GM13976 (cell line): Measurements from ENCODE around the gene GNL3.

Experiments used
- DNase-seq: peaks from one replicate; pipeline ENCODE4 v3.0.0; 2012; ENCODE audit warnings: low spot score
- in situ Hi-C: fragments of 300-500 bp; cut with MboI; formaldehyde crosslinking; loops from one replicate; pipeline ENCODE4 v1.12.0; 2022; ENCODE audit warnings: low sequenced_read_pairs, mixed read lengths, inconsistent platforms; ENCODE audit not compliant: unreplicated experiment
- TF ChIP-seq, protein P1 (sequence below): IDR thresholded peaks from 2 replicates; pipeline ENCODE4 v1.5.1; 2012; ENCODE audit warnings: borderline replicate concordance, mild to moderate bottlenecking; ENCODE audit not compliant: insufficient read depth; ENCODE audit errors: extremely low read depth, missing control alignments, control extremely low read depth

Gene GNL3

DNA sequence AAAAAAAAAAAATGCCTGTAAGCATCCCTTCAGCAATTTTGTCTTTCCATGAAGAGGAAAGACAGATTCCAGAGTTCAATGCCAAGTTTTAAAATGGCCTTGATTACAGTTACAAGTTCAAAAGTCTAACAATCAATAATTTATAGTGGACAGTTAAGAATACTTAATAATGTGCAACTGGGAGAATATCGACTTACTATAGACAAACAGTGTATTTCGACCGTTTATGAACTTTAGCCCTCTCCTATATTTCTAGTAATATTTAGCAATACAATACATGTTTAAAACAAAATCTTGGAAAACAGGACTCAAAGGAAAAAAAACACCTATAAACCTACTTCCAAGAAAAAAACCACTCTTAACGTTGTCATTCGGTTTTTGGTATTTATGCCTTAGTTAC is 1.6 kb upstream of the GNL3 start:
- no peak for DNase-seq
- in situ Hi-C loops = no loop called here
- TF ChIP-seq, protein P1, sequence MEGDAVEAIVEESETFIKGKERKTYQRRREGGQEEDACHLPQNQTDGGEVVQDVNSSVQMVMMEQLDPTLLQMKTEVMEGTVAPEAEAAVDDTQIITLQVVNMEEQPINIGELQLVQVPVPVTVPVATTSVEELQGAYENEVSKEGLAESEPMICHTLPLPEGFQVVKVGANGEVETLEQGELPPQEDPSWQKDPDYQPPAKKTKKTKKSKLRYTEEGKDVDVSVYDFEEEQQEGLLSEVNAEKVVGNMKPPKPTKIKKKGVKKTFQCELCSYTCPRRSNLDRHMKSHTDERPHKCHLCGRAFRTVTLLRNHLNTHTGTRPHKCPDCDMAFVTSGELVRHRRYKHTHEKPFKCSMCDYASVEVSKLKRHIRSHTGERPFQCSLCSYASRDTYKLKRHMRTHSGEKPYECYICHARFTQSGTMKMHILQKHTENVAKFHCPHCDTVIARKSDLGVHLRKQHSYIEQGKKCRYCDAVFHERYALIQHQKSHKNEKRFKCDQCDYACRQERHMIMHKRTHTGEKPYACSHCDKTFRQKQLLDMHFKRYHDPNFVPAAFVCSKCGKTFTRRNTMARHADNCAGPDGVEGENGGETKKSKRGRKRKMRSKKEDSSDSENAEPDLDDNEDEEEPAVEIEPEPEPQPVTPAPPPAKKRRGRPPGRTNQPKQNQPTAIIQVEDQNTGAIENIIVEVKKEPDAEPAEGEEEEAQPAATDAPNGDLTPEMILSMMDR = no peak

DNA sequence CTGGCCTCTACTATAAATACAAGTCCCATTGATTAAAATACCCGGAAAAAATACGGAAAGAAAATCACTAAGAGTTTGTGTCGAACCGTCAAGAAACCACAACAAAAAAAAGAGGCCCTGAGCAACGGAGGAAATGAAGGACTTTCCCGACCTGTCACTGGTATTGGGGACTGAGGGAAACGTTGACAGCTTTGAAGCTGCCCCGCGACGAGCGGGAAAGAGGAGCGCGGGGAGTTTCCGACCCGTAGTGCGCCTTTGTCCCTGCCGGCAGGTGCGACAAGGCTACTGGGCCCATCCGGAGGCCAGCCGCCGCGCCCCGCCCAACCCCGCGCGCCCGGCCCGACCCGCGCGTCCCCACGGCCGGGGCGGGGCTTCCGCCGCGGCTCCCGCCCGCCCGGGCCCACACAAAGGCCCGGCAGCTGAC is 535 bp upstream of the GNL3 start:
- in situ Hi-C loops = no loop called here
- TF ChIP-seq, protein P1 = no peak
- peak; percentile 94 for DNase-seq

DNA sequence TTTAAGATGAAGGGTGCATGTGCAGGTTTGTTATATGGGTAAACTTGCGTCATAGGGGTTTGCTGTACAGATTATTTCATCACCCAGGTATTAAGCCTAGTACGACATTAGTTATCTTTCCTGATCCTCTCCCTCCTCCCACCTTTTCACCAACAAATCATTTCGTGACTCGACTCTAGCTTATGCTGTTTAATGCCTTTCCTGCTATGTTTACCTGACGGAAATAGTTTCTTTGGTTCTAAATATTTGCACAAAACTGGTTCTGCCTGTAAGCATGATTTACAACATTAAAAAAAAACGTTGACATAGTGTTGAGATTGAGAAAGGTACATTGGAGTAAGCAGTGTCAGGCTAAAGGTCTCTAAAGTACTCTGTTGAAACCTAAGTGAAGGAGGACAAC is 2.4 kb downstream of the GNL3 start:
- TF ChIP-seq, protein P1 = no peak
- in situ Hi-C loops = no loop called here
- no peak for DNase-seq

DNA sequence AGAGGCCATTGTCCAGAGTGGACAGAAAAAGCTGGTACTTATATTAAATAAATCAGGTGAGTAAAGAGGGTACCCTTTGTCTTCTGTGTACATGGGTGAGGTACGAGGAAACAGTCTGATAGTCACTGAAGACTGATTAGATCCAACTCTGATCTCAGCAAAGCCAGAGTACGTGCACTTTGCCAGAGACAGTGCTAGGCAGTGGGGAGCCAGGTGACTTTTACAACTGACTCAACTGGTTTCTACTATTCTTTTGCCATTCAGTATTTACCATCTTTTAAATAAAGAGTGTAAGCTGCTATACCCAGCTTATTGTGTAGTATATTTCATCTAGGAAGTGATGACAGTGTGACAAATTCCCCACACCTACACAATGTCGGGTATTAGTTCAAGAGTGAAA is 3.3 kb downstream of the GNL3 start:
- TF ChIP-seq, protein P1 = no peak
- no peak for DNase-seq
- in situ Hi-C loops = no loop called here

DNA sequence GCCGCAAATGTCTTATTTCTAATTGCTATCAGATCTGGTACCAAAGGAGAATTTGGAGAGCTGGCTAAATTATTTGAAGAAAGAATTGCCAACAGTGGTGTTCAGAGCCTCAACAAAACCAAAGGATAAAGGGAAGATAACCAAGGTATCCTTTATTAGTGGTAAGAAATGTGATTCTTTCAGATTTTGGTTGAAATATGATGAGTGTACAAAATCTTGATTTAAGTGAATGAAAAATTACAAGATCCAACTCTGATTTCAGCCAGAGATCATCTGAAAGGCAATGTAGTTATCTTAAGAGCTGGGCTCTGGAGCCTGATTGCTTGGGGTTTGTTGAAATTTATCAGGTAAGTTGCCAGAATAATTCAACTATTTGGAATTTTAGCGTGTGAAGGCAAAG is 4.7 kb downstream of the GNL3 start:
- TF ChIP-seq, protein P1 = no peak
- DNase-seq = no peak
- in situ Hi-C loops = no loop called here

DNA sequence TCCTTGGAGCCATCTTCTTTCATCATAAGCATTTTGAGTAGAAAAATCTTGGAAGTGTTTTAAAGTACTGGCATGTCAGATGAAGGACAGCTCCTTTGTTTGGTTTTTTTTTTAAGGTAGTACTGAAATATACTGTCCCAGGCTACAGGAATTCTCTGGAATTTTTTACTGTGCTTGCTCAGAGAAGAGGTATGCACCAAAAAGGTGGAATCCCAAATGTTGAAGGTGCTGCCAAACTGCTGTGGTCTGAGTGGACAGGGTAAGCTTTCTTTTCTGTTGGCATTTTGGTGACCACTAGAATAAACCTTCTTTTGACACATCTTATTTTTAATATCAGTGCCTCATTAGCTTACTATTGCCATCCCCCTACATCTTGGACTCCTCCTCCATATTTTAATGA is 7.2 kb downstream of the GNL3 start:
- TF ChIP-seq, protein P1 = no peak
- in situ Hi-C loops = no loop called here
- no peak for DNase-seq
